Peyer's patch (tissue), 4 donors: ENCODE results near the gene COPA.

ENCODE experiments used
- POLR2A ChIP-seq, 2 donors: fragments of 450-650 bp; IDR thresholded peaks; one replicate each; pipeline ENCODE4 v1.5.1; 2017; ENCODE audit warnings: antibody characterized with exemption in 2 of 2, mild to moderate bottlenecking in 2 of 2, moderate library complexity in 2 of 2
- TF ChIP-seq, protein P1 (sequence below), 6 experiments: fragments of 450-650 bp in 4 of 6; fragments of 200-600 bp in 2 of 6; sonication (generic) in 1 of 6; IDR thresholded peaks; one replicate each; pipeline ENCODE4 v1.5.1; 2017 to 2019; ENCODE audit warnings: antibody characterized with exemption in 6 of 6, mild to moderate bottlenecking in 3 of 6, moderate library complexity in 1 of 6

DNA sequence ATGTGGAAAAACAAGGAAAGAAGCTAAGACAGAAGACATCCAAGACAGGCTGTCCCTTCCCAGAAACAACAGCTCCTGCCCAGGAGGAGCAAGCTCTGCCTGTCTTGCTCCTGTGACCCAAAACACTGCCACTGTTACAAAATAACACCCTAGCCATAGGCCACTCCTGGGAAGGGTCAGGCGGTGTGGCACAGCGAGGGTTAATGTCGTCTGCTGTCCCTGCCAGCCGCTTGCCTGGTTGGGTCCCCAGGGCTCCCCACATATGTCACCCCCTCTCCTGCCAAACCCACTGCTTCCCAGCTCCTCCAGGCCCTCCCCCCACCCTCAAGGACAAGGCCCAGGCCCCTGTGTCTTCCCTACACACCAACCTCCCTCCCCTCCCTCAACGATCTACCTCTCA is 20.0 kb upstream of the COPA start:
- TF ChIP-seq, protein P1, sequence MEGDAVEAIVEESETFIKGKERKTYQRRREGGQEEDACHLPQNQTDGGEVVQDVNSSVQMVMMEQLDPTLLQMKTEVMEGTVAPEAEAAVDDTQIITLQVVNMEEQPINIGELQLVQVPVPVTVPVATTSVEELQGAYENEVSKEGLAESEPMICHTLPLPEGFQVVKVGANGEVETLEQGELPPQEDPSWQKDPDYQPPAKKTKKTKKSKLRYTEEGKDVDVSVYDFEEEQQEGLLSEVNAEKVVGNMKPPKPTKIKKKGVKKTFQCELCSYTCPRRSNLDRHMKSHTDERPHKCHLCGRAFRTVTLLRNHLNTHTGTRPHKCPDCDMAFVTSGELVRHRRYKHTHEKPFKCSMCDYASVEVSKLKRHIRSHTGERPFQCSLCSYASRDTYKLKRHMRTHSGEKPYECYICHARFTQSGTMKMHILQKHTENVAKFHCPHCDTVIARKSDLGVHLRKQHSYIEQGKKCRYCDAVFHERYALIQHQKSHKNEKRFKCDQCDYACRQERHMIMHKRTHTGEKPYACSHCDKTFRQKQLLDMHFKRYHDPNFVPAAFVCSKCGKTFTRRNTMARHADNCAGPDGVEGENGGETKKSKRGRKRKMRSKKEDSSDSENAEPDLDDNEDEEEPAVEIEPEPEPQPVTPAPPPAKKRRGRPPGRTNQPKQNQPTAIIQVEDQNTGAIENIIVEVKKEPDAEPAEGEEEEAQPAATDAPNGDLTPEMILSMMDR (IDR thresholded peaks at IDR 0.05) = no peak
- TF ChIP-seq POLR2A (IDR thresholded peaks at IDR 0.05) = no peak
